ENCODE results near the gene CD58. TPM values are rescaled to one million over a fixed set of nuclear protein-coding genes. Genes with fewer than 3 reads are reported as not detected.
"Not testable (repeated sequence)": the region's sequence is repeated elsewhere in the genome, so short reads cannot be mapped to it uniquely, and the experiment has no call there.

The CD58 gene
- total RNA-seq, 1 donor from 2014 or later = 15.1 TPM

GRCh38 chr1:116593401-116593800 lies 22.6 kb upstream of the CD58 start:
- not testable (repeated sequence) for H3K9ac ChIP-seq (ENCODE audit: low read depth in 1 of 3, low read length in 3 of 3); H3K27ac ChIP-seq (ENCODE audit: low read depth, low read length); H3K27me3 ChIP-seq (ENCODE audit: control insufficient read depth in 3 of 3, insufficient read depth in 3 of 3, low read length in 3 of 3); H3K4me3 ChIP-seq (ENCODE audit: low read length in 3 of 3); H3K36me3 ChIP-seq (ENCODE audit: control insufficient read depth in 3 of 3, insufficient read depth in 3 of 3, low read length in 3 of 3); H3K4me1 ChIP-seq (ENCODE audit: control insufficient read depth in 3 of 3, insufficient read depth in 3 of 3, low read length in 3 of 3); H3K9me3 ChIP-seq (ENCODE audit: control insufficient read depth in 3 of 3, low read length in 3 of 3)

- H3K9me3 ChIP-seq (ENCODE audit: control insufficient read depth in 3 of 3, low read length in 3 of 3); H3K36me3 ChIP-seq (ENCODE audit: control insufficient read depth in 3 of 3, insufficient read depth in 3 of 3, low read length in 3 of 3); H3K27ac ChIP-seq (ENCODE audit: low read depth, low read length); H3K27me3 ChIP-seq (ENCODE audit: control insufficient read depth in 3 of 3, insufficient read depth in 3 of 3, low read length in 3 of 3); H3K9ac ChIP-seq (ENCODE audit: low read depth in 1 of 3, low read length in 3 of 3); H3K4me1 ChIP-seq (ENCODE audit: control insufficient read depth in 3 of 3, insufficient read depth in 3 of 3, low read length in 3 of 3); H3K4me3 ChIP-seq (ENCODE audit: low read length in 3 of 3): not testable (repeated sequence)
These were observed 21.3 kb upstream of the CD58 start for GRCh38 chr1:116591951-116592605.

- not testable (repeated sequence) for H3K4me1 ChIP-seq (ENCODE audit: control insufficient read depth in 3 of 3, insufficient read depth in 3 of 3, low read length in 3 of 3); H3K9me3 ChIP-seq (ENCODE audit: control insufficient read depth in 3 of 3, low read length in 3 of 3)
These were observed 20.5 kb upstream of the CD58 start for GRCh38 chr1:116591006-116591950.

GRCh38 chr1:116590359-116591005 lies 19.7 kb upstream of the CD58 start:
- not testable (repeated sequence) for H3K27me3 ChIP-seq (ENCODE audit: control insufficient read depth in 3 of 3, insufficient read depth in 3 of 3, low read length in 3 of 3); H3K9me3 ChIP-seq (ENCODE audit: control insufficient read depth in 3 of 3, low read length in 3 of 3); H3K4me3 ChIP-seq (ENCODE audit: low read length in 3 of 3); H3K4me1 ChIP-seq (ENCODE audit: control insufficient read depth in 3 of 3, insufficient read depth in 3 of 3, low read length in 3 of 3); H3K27ac ChIP-seq (ENCODE audit: low read depth, low read length); H3K36me3 ChIP-seq (ENCODE audit: control insufficient read depth in 3 of 3, insufficient read depth in 3 of 3, low read length in 3 of 3); H3K9ac ChIP-seq (ENCODE audit: low read depth in 1 of 3, low read length in 3 of 3)

More at GRCh38 chr1:116591006-116591950, 20.5 kb upstream of the CD58 start:
- not testable (repeated sequence) for H3K4me3 ChIP-seq (ENCODE audit: low read length in 3 of 3); H3K9ac ChIP-seq (ENCODE audit: low read depth in 1 of 3, low read length in 3 of 3); H3K27ac ChIP-seq (ENCODE audit: low read depth, low read length); H3K27me3 ChIP-seq (ENCODE audit: control insufficient read depth in 3 of 3, insufficient read depth in 3 of 3, low read length in 3 of 3); H3K36me3 ChIP-seq (ENCODE audit: control insufficient read depth in 3 of 3, insufficient read depth in 3 of 3, low read length in 3 of 3)

GRCh38 chr1:116589101-116589735 lies 18.4 kb upstream of the CD58 start:
- H3K4me1 ChIP-seq (ENCODE audit: control insufficient read depth in 3 of 3, insufficient read depth in 3 of 3, low read length in 3 of 3); H3K27me3 ChIP-seq (ENCODE audit: control insufficient read depth in 3 of 3, insufficient read depth in 3 of 3, low read length in 3 of 3); H3K4me3 ChIP-seq (ENCODE audit: low read length in 3 of 3); H3K9me3 ChIP-seq (ENCODE audit: control insufficient read depth in 3 of 3, low read length in 3 of 3); H3K36me3 ChIP-seq (ENCODE audit: control insufficient read depth in 3 of 3, insufficient read depth in 3 of 3, low read length in 3 of 3); H3K9ac ChIP-seq (ENCODE audit: low read depth in 1 of 3, low read length in 3 of 3); H3K27ac ChIP-seq (ENCODE audit: low read depth, low read length): not testable (repeated sequence)

- Histone ChIP-seq H3K4me3 (ENCODE audit: low read length in 3 of 3) (no peak overlapping the region), H3K9ac (ENCODE audit: low read depth in 1 of 3, low read length in 3 of 3) (no peak overlapping the region), H3K4me1 (ENCODE audit: control insufficient read depth in 3 of 3, insufficient read depth in 3 of 3, low read length in 3 of 3) (no peaks in the 10 kb centered on the region), H3K27ac (ENCODE audit: low read depth, low read length) (no peak overlapping the region), H3K27me3 (ENCODE audit: control insufficient read depth in 3 of 3, insufficient read depth in 3 of 3, low read length in 3 of 3) (no peaks in the 10 kb centered on the region), H3K9me3 (ENCODE audit: control insufficient read depth in 3 of 3, low read length in 3 of 3) (no peaks in the 10 kb centered on the region), H3K36me3 (ENCODE audit: control insufficient read depth in 3 of 3, insufficient read depth in 3 of 3, low read length in 3 of 3) (no peaks in the 10 kb centered on the region)
These were observed 16.8 kb upstream of the CD58 start for GRCh38 chr1:116587501-116588227.

GRCh38 chr1:116586741-116587143 lies 15.9 kb upstream of the CD58 start:
- H3K27me3 ChIP-seq (ENCODE audit: control insufficient read depth in 3 of 3, insufficient read depth in 3 of 3, low read length in 3 of 3) = no peaks in the 10 kb centered on the region
- H3K36me3 ChIP-seq (ENCODE audit: control insufficient read depth in 3 of 3, insufficient read depth in 3 of 3, low read length in 3 of 3) = no peaks in the 10 kb centered on the region
- H3K27ac ChIP-seq (ENCODE audit: low read depth, low read length) = no peak overlapping the region
- H3K4me1 ChIP-seq (ENCODE audit: control insufficient read depth in 3 of 3, insufficient read depth in 3 of 3, low read length in 3 of 3) = no peaks in the 10 kb centered on the region
- H3K4me3 ChIP-seq (ENCODE audit: low read length in 3 of 3) = no peak overlapping the region
- peak overlapping the region in 1 of 3 donors; percentile 3 for H3K9ac ChIP-seq (ENCODE audit: low read depth in 1 of 3, low read length in 3 of 3)
- H3K9me3 ChIP-seq (ENCODE audit: control insufficient read depth in 3 of 3, low read length in 3 of 3) = no peaks in the 10 kb centered on the region

DNA sequence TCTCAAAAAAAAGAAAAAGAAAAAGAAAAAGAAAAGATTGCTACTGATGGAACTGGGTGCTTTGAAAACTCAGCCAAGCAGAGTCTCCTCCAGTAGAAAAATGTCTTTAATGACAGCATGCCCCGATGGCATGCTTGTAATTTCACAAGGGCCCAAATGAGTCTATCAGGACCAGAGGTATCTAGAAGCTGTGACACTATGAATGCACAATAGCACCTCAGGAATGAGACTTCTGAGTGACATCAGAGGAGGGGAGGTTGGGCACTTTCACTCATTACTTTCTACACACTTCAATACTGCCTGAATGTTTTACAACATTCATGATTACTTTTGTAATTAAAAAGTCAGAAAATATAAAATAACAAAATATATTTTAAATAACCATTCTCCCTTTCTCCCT lies 15.1 kb upstream of the CD58 start:
- no peak overlapping the region for H3K4me3 ChIP-seq (ENCODE audit: low read length in 3 of 3)
- no peaks in the 10 kb centered on the region for H3K9me3 ChIP-seq (ENCODE audit: control insufficient read depth in 3 of 3, low read length in 3 of 3)
- H3K27me3 ChIP-seq (ENCODE audit: control insufficient read depth in 3 of 3, insufficient read depth in 3 of 3, low read length in 3 of 3) = no peaks in the 10 kb centered on the region
- no peak overlapping the region for H3K9ac ChIP-seq (ENCODE audit: low read depth in 1 of 3, low read length in 3 of 3)
- H3K27ac ChIP-seq (ENCODE audit: low read depth, low read length) = no peak overlapping the region
- H3K4me1 ChIP-seq (ENCODE audit: control insufficient read depth in 3 of 3, insufficient read depth in 3 of 3, low read length in 3 of 3) = no peaks in the 10 kb centered on the region
- H3K36me3 ChIP-seq (ENCODE audit: control insufficient read depth in 3 of 3, insufficient read depth in 3 of 3, low read length in 3 of 3) = no peaks in the 10 kb centered on the region

DNA sequence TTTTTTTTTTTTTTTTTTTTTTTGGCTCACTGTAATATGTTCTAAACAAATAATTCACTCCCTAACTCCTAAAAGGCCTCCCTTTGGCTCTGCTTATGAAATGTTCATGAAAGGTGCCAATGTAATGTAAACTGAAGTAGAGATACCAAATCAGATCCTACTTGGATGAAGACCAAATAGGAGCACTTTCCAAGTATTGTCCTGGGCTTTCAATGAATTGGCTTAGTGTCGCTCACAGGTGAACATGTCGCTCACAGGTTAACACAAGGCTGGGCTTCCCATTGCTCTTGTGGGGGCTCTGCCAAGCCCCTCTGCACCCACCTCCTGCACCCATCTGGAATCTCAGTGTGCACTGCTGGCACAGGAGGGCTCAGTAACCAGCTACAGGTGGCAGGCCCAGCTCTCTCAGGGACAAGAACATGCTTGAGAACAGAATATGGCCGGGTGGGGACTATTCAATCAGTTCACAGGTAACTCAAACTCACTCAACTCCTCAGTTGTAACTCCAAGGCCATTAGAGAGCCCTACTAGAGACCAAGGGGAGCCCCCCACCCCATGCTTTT lies 10.6 kb upstream of the CD58 start:
- Histone ChIP-seq H3K4me1 (ENCODE audit: control insufficient read depth in 3 of 3, insufficient read depth in 3 of 3, low read length in 3 of 3) (peaks cover 0 to 3% (median 0%) of the 10 kb centered on the region in 3 donors), H3K9ac (ENCODE audit: low read depth in 1 of 3, low read length in 3 of 3) (peak overlapping the region in 1 of 3 donors; percentile 10), H3K27me3 (ENCODE audit: control insufficient read depth in 3 of 3, insufficient read depth in 3 of 3, low read length in 3 of 3) (no peaks in the 10 kb centered on the region), H3K9me3 (ENCODE audit: control insufficient read depth in 3 of 3, low read length in 3 of 3) (no peaks in the 10 kb centered on the region), H3K36me3 (ENCODE audit: control insufficient read depth in 3 of 3, insufficient read depth in 3 of 3, low read length in 3 of 3) (no peaks in the 10 kb centered on the region), H3K4me3 (ENCODE audit: low read length in 3 of 3) (no peak overlapping the region), H3K27ac (ENCODE audit: low read depth, low read length) (no peak overlapping the region)
